ENCODE results near the gene GAN. TPM values are rescaled to one million over a fixed set of nuclear protein-coding genes. Genes with fewer than 3 reads are reported as not detected.

GAN gene
- total RNA-seq, 1 experiment from 2014 or later, result 25.4 TPM

DNA sequence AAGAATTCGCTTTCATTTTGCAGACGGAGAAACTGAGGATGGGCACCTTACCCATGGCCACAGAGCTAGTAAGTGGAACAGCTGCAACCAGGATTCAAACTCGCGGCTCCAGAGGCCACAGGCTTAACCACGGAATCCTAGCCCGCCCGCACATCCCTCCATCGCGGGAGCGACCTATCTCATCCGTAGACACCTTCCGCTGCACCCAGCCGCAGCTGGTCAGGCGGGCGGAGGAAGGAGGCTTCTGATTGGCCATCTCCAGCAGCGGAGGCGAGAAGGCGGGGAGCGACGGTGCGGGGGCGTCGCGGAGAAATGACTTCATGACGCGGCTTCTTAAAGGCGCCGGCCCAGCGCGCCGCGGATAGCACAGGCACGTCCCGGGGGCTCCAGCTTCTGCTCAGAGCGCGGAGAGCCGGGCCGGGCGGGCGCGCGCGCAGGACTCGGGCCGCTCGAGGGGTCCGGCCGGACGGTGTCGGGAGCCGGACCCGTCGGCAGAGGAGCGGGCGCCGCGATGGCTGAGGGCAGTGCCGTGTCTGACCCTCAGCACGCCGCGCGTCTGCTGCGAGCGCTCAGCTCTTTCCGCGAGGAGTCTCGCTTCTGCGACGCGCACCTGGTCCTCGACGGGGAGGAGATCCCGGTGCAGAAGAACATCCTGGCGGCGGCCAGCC is at the start of gene GAN (continued):
- TF ChIP-seq, protein P1, sequence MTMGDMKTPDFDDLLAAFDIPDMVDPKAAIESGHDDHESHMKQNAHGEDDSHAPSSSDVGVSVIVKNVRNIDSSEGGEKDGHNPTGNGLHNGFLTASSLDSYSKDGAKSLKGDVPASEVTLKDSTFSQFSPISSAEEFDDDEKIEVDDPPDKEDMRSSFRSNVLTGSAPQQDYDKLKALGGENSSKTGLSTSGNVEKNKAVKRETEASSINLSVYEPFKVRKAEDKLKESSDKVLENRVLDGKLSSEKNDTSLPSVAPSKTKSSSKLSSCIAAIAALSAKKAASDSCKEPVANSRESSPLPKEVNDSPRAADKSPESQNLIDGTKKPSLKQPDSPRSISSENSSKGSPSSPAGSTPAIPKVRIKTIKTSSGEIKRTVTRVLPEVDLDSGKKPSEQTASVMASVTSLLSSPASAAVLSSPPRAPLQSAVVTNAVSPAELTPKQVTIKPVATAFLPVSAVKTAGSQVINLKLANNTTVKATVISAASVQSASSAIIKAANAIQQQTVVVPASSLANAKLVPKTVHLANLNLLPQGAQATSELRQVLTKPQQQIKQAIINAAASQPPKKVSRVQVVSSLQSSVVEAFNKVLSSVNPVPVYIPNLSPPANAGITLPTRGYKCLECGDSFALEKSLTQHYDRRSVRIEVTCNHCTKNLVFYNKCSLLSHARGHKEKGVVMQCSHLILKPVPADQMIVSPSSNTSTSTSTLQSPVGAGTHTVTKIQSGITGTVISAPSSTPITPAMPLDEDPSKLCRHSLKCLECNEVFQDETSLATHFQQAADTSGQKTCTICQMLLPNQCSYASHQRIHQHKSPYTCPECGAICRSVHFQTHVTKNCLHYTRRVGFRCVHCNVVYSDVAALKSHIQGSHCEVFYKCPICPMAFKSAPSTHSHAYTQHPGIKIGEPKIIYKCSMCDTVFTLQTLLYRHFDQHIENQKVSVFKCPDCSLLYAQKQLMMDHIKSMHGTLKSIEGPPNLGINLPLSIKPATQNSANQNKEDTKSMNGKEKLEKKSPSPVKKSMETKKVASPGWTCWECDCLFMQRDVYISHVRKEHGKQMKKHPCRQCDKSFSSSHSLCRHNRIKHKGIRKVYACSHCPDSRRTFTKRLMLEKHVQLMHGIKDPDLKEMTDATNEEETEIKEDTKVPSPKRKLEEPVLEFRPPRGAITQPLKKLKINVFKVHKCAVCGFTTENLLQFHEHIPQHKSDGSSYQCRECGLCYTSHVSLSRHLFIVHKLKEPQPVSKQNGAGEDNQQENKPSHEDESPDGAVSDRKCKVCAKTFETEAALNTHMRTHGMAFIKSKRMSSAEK (CRISPR knock-in tag; IDR thresholded peaks at IDR 0.05; ENCODE audit: borderline replicate concordance), result no peak
- TF ChIP-seq, protein P2, sequence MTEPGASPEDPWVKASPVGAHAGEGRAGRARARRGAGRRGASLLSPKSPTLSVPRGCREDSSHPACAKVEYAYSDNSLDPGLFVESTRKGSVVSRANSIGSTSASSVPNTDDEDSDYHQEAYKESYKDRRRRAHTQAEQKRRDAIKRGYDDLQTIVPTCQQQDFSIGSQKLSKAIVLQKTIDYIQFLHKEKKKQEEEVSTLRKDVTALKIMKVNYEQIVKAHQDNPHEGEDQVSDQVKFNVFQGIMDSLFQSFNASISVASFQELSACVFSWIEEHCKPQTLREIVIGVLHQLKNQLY (CRISPR knock-in tag; IDR thresholded peaks at IDR 0.05), result no peak
- TF ChIP-seq ZNF317 (CRISPR knock-in tag; IDR thresholded peaks at IDR 0.05; ENCODE audit: borderline replicate concordance, low read depth) (no peak), RELA (CRISPR knock-in tag; IDR thresholded peaks at IDR 0.05; ENCODE audit: borderline replicate concordance) (no peak), ZNF671 (CRISPR knock-in tag; IDR thresholded peaks at IDR 0.05) (no peak), ESRRA (CRISPR knock-in tag; IDR thresholded peaks at IDR 0.05; ENCODE audit: borderline replicate concordance) (0 out of 2 replicates have a peak, but pooled peaks have one; percentile 22), RORB (CRISPR knock-in tag; IDR thresholded peaks at IDR 0.05) (no peak), ZNF396 (CRISPR knock-in tag; IDR thresholded peaks at IDR 0.05; ENCODE audit: borderline replicate concordance) (no peak), FOXJ3 (CRISPR knock-in tag; IDR thresholded peaks at IDR 0.05; ENCODE audit: borderline replicate concordance) (no peak), JUN (CRISPR knock-in tag; IDR thresholded peaks at IDR 0.05) (peak; percentile 67; the same call in 1 of the 2 replicates), TP53 (CRISPR knock-in tag; IDR thresholded peaks at IDR 0.05) (no peak), ZNF121 (CRISPR knock-in tag; IDR thresholded peaks at IDR 0.05) (no peak), MXD4 (CRISPR knock-in tag; IDR thresholded peaks at IDR 0.05; ENCODE audit: borderline replicate concordance) (no peak), ZNF138 (CRISPR knock-in tag; conservative IDR thresholded peaks at IDR 0.05) (no peak), ZNF219 (CRISPR knock-in tag; IDR thresholded peaks at IDR 0.05; ENCODE audit: borderline replicate concordance) (0 out of 2 replicates have a peak, but pooled peaks have one; percentile 65), ZNF423 (CRISPR knock-in tag; IDR thresholded peaks at IDR 0.05) (no peak), GRHL2 (CRISPR knock-in tag; IDR thresholded peaks at IDR 0.05; ENCODE audit: insufficient replicate concordance, severe bottlenecking) (no peak), GTF2I (CRISPR knock-in tag; conservative IDR thresholded peaks at IDR 0.05) (no peak)
- TF ChIP-seq, protein P3, sequence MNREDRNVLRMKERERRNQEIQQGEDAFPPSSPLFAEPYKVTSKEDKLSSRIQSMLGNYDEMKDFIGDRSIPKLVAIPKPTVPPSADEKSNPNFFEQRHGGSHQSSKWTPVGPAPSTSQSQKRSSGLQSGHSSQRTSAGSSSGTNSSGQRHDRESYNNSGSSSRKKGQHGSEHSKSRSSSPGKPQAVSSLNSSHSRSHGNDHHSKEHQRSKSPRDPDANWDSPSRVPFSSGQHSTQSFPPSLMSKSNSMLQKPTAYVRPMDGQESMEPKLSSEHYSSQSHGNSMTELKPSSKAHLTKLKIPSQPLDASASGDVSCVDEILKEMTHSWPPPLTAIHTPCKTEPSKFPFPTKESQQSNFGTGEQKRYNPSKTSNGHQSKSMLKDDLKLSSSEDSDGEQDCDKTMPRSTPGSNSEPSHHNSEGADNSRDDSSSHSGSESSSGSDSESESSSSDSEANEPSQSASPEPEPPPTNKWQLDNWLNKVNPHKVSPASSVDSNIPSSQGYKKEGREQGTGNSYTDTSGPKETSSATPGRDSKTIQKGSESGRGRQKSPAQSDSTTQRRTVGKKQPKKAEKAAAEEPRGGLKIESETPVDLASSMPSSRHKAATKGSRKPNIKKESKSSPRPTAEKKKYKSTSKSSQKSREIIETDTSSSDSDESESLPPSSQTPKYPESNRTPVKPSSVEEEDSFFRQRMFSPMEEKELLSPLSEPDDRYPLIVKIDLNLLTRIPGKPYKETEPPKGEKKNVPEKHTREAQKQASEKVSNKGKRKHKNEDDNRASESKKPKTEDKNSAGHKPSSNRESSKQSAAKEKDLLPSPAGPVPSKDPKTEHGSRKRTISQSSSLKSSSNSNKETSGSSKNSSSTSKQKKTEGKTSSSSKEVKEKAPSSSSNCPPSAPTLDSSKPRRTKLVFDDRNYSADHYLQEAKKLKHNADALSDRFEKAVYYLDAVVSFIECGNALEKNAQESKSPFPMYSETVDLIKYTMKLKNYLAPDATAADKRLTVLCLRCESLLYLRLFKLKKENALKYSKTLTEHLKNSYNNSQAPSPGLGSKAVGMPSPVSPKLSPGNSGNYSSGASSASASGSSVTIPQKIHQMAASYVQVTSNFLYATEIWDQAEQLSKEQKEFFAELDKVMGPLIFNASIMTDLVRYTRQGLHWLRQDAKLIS (CRISPR knock-in tag; IDR thresholded peaks at IDR 0.05; ENCODE audit: borderline replicate concordance), result no peak
- TF ChIP-seq, protein P4, sequence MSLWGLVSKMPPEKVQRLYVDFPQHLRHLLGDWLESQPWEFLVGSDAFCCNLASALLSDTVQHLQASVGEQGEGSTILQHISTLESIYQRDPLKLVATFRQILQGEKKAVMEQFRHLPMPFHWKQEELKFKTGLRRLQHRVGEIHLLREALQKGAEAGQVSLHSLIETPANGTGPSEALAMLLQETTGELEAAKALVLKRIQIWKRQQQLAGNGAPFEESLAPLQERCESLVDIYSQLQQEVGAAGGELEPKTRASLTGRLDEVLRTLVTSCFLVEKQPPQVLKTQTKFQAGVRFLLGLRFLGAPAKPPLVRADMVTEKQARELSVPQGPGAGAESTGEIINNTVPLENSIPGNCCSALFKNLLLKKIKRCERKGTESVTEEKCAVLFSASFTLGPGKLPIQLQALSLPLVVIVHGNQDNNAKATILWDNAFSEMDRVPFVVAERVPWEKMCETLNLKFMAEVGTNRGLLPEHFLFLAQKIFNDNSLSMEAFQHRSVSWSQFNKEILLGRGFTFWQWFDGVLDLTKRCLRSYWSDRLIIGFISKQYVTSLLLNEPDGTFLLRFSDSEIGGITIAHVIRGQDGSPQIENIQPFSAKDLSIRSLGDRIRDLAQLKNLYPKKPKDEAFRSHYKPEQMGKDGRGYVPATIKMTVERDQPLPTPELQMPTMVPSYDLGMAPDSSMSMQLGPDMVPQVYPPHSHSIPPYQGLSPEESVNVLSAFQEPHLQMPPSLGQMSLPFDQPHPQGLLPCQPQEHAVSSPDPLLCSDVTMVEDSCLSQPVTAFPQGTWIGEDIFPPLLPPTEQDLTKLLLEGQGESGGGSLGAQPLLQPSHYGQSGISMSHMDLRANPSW (CRISPR knock-in tag; conservative IDR thresholded peaks at IDR 0.05; ENCODE audit: low read depth), result 0 out of 2 replicates have a peak, but pooled peaks have one; percentile 33
- TF ChIP-seq, protein P5, sequence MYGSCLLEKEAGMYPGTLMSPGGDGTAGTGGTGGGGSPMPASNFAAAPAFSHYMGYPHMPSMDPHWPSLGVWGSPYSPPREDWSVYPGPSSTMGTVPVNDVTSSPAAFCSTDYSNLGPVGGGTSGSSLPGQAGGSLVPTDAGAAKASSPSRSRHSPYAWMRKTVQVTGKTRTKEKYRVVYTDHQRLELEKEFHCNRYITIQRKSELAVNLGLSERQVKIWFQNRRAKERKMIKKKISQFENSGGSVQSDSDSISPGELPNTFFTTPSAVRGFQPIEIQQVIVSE (CRISPR knock-in tag; IDR thresholded peaks at IDR 0.05; ENCODE audit: borderline replicate concordance), result no peak
- TF ChIP-seq, protein P6, sequence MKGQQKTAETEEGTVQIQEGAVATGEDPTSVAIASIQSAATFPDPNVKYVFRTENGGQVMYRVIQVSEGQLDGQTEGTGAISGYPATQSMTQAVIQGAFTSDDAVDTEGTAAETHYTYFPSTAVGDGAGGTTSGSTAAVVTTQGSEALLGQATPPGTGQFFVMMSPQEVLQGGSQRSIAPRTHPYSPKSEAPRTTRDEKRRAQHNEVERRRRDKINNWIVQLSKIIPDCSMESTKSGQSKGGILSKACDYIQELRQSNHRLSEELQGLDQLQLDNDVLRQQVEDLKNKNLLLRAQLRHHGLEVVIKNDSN (CRISPR knock-in tag; IDR thresholded peaks at IDR 0.05), result peak; percentile 85
- TF ChIP-seq, protein P7, sequence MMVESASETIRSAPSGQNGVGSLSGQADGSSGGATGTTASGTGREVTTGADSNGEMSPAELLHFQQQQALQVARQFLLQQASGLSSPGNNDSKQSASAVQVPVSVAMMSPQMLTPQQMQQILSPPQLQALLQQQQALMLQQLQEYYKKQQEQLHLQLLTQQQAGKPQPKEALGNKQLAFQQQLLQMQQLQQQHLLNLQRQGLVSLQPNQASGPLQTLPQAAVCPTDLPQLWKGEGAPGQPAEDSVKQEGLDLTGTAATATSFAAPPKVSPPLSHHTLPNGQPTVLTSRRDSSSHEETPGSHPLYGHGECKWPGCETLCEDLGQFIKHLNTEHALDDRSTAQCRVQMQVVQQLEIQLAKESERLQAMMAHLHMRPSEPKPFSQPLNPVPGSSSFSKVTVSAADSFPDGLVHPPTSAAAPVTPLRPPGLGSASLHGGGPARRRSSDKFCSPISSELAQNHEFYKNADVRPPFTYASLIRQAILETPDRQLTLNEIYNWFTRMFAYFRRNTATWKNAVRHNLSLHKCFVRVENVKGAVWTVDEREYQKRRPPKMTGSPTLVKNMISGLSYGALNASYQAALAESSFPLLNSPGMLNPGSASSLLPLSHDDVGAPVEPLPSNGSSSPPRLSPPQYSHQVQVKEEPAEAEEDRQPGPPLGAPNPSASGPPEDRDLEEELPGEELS (CRISPR knock-in tag; IDR thresholded peaks at IDR 0.05), result peak; percentile 75
